Measurements from ENCODE around the gene SELENON.

GRCh38 chr1:25821630-25822091 lies 21.7 kb downstream of the SELENON start:
- TF ChIP-seq CTCF (IDR thresholded peaks at IDR 0.05 in 8 of 11, conservative IDR thresholded peaks at IDR 0.05 in 3 of 11), result no peak
- TF ChIP-seq POLR2A (IDR thresholded peaks at IDR 0.05), result no peak
- TF ChIP-seq POLR2AphosphoS5 (IDR thresholded peaks at IDR 0.05), result no peak
